ENCODE measurements around the gene FSTL4.

GRCh38 chr5:133319244-133319643 lies 293.1 kb downstream of the FSTL4 start:
- TF ChIP-seq, protein P1, sequence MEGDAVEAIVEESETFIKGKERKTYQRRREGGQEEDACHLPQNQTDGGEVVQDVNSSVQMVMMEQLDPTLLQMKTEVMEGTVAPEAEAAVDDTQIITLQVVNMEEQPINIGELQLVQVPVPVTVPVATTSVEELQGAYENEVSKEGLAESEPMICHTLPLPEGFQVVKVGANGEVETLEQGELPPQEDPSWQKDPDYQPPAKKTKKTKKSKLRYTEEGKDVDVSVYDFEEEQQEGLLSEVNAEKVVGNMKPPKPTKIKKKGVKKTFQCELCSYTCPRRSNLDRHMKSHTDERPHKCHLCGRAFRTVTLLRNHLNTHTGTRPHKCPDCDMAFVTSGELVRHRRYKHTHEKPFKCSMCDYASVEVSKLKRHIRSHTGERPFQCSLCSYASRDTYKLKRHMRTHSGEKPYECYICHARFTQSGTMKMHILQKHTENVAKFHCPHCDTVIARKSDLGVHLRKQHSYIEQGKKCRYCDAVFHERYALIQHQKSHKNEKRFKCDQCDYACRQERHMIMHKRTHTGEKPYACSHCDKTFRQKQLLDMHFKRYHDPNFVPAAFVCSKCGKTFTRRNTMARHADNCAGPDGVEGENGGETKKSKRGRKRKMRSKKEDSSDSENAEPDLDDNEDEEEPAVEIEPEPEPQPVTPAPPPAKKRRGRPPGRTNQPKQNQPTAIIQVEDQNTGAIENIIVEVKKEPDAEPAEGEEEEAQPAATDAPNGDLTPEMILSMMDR (IDR thresholded peaks at IDR 0.05; ENCODE audit: poor library complexity, severe bottlenecking), result no peak
- TF ChIP-seq POLR2AphosphoS5 (IDR thresholded peaks at IDR 0.05) (no peak), EZH2 (IDR thresholded peaks at IDR 0.05; ENCODE audit: borderline replicate concordance, insufficient read depth, low read length, poor library complexity, severe bottlenecking) (no peak), TAF1 (IDR thresholded peaks at IDR 0.05; ENCODE audit: low read depth) (no peak)

Measured in neural cell (in vitro differentiated cells).